Neutrophil (primary cell): ENCODE results near the gene DEFB125.

Experiments
- H3K27ac ChIP-seq: fragments of 200-600 bp; sonication (generic); 2 replicates; pipeline ENCODE4 v1.5.1; 2016; ENCODE audit warnings: mild to moderate bottlenecking, moderate library complexity
- H3K27me3 ChIP-seq: fragments of 200-600 bp; sonication (generic); 2 replicates; pipeline ENCODE4 v1.6.0; 2016; ENCODE audit warnings: mild to moderate bottlenecking
- H3K36me3 ChIP-seq: fragments of 200-600 bp; sonication (generic); 2 replicates; pipeline ENCODE4 v1.5.1; 2017
- H3K4me1 ChIP-seq, 2 experiments: fragments of 200-600 bp in 1 of 2; sonication (generic) in 1 of 2; 1 replicate in 1 of 2; 2 replicates in 1 of 2; pipeline versions ENCODE4 v1.5.1 to v1.6.1; 2013 to 2016; ENCODE audit warnings: low read depth in 1 of 2, low read length in 1 of 2, mild to moderate bottlenecking in 1 of 2, moderate library complexity in 1 of 2; ENCODE audit not compliant: control insufficient read depth in 1 of 2, insufficient read depth in 1 of 2
- H3K4me3 ChIP-seq, 2 experiments: fragments of 200-600 bp in 1 of 2; sonication (generic) in 1 of 2; 1 replicate in 1 of 2; 2 replicates in 1 of 2; pipeline ENCODE4 v1.5.1; 2013 to 2016; ENCODE audit warnings: low read depth in 1 of 2, low read length in 1 of 2, mild to moderate bottlenecking in 1 of 2, moderate library complexity in 1 of 2
- H3K9me3 ChIP-seq: fragments of 200-600 bp; sonication (generic); 2 replicates; pipeline ENCODE4 v1.5.1; 2016
- TF ChIP-seq, protein P1 (sequence below): fragments of 200-600 bp; sonication (generic); IDR thresholded peaks from 2 replicates; pipeline ENCODE4 v1.5.1; 2016; ENCODE audit warnings: antibody characterized with exemption

DEFB125 gene

DNA sequence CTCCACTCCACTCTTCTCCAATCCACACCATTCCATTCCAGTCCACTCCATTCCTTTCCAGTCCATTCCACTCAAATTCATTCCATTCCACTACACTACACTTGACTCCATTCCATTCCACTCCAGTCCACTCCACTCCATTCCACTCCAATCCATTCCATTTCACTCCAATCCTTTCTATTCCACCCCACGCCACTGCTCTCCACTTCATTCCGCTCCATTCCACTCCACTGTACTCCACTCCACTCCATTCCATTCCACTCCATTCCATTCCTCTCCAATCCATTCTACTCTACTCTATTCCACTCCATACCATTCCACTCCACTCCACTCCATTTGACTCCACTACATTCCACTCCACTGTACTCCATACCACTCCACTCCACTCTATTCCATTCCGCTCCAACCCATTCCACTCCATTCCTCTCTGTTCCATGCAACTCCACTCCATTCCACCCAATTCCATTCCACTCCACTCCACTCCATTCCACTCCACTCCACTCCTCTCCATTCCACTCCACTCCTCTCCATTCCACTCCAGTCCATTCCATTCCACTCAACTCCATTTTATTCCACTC is 23.4 kb upstream of the DEFB125 start:
- Histone ChIP-seq H3K36me3 (no peaks in the 10 kb centered on the region), H3K4me3 (no peak overlapping the region), H3K4me1 (no peaks in the 10 kb centered on the region), H3K9me3 (no peaks in the 10 kb centered on the region), H3K27me3 (peaks cover 27% of the 10 kb centered on the region), H3K27ac (no peak overlapping the region)
- TF ChIP-seq, protein P1, sequence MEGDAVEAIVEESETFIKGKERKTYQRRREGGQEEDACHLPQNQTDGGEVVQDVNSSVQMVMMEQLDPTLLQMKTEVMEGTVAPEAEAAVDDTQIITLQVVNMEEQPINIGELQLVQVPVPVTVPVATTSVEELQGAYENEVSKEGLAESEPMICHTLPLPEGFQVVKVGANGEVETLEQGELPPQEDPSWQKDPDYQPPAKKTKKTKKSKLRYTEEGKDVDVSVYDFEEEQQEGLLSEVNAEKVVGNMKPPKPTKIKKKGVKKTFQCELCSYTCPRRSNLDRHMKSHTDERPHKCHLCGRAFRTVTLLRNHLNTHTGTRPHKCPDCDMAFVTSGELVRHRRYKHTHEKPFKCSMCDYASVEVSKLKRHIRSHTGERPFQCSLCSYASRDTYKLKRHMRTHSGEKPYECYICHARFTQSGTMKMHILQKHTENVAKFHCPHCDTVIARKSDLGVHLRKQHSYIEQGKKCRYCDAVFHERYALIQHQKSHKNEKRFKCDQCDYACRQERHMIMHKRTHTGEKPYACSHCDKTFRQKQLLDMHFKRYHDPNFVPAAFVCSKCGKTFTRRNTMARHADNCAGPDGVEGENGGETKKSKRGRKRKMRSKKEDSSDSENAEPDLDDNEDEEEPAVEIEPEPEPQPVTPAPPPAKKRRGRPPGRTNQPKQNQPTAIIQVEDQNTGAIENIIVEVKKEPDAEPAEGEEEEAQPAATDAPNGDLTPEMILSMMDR: no peak

DNA sequence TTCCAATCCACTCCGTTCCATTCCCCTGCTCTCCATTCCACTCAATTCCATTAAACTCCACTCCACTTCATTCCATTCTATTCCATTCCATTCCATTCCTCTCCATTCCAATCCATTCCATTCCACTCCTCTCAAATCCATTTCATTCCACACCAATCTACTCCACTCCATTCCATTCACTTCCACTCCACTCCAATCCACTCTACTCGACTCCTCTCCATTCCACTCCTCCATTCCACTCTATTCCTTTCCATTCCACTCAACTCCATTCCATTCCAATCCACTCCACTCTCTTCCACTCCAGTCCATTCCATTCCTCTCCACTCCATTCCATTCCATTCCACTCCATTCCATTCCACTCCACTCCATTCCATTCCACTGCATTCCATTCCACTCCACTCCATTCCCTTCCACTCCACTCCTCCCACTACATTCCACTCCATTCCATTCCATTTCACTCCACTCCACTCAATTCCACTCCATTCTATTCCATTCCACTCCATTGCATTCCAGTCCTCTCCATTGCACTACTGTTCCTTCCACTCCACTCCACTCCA is 22.6 kb upstream of the DEFB125 start:
- Histone ChIP-seq H3K4me3 (no peak overlapping the region), H3K27ac (no peak overlapping the region), H3K9me3 (no peaks in the 10 kb centered on the region), H3K27me3 (peaks cover 34% of the 10 kb centered on the region), H3K4me1 (no peaks in the 10 kb centered on the region), H3K36me3 (no peaks in the 10 kb centered on the region)
- TF ChIP-seq, protein P1: no peak

DNA sequence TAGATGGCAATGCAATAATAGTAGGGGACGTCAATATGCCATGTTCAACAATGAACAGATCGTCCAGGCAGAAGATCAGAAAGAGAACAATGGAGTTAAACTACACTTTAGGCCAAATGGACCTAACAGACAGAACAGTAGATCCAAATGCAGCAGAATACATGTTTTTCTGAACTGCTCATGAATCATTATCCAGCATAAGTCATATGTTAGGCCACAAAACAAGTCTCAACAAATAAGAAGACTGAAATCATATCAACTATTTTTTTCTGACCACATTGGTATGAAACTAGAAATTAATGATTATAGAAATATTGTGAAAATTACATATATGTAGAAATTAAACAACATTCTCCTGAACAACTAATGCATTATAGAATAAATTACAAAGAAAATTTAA is 10.2 kb upstream of the DEFB125 start:
- no peaks in the 10 kb centered on the region for H3K4me1 ChIP-seq
- no peaks in the 10 kb centered on the region for H3K9me3 ChIP-seq
- TF ChIP-seq, protein P1: no peak
- H3K36me3 ChIP-seq: no peaks in the 10 kb centered on the region
- H3K4me3 ChIP-seq: no peak overlapping the region
- no peak overlapping the region for H3K27ac ChIP-seq
- H3K27me3 ChIP-seq: peaks cover 71% of the 10 kb centered on the region

DNA sequence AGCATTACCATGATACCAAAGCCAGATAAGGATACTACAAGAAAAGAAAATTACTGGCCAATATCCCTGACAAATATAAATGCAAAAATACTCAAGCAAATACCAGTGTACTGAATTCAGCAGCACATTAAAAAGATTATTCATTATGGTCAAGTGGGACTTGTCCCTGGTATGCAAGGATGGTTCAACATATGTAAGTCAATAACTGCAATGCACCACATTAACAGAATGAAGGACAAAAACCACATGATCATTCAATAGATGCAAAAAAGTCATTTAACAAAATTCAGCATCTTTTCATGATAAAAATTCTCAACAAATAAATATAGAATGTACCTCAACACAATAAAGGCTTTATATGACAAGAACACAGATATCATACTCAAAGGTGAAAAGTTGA is 9.1 kb upstream of the DEFB125 start:
- no peaks in the 10 kb centered on the region for H3K9me3 ChIP-seq
- no peaks in the 10 kb centered on the region for H3K4me1 ChIP-seq
- TF ChIP-seq, protein P1: no peak
- H3K4me3 ChIP-seq: no peak overlapping the region
- H3K27ac ChIP-seq: no peak overlapping the region
- peaks cover 72% of the 10 kb centered on the region for H3K27me3 ChIP-seq
- no peaks in the 10 kb centered on the region for H3K36me3 ChIP-seq

DNA sequence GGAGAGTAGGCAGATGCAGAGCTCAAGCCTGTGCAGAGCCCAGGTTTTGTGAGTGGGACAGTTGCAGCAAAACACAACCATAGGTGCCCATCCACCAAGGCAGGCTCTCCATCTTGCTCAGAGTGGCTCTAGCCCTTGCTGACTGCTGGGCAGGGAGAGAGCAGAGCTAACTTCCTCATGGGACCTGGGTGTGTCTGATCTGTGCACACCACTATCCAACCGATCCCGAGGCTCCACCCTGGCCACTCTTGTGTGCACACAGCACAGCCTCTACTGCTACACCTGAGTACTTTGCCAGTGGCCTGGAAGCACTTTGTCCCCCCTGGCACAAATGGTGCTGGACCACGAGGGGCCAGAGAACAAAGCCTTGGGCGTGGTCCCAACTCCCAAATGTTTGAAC is 7.9 kb upstream of the DEFB125 start:
- no peaks in the 10 kb centered on the region for H3K9me3 ChIP-seq
- no peak overlapping the region for H3K4me3 ChIP-seq
- no peaks in the 10 kb centered on the region for H3K36me3 ChIP-seq
- TF ChIP-seq, protein P1: no peak
- H3K27ac ChIP-seq: no peak overlapping the region
- H3K4me1 ChIP-seq: no peaks in the 10 kb centered on the region
- H3K27me3 ChIP-seq: peaks cover 73% of the 10 kb centered on the region
